Measurements from ENCODE around the gene C1orf210. TPM values are rescaled to one million over a fixed set of nuclear protein-coding genes. Genes with fewer than 3 reads are reported as not detected.

C1orf210 gene
- total RNA-seq, 1 experiment from 2014 or later: 5.9 TPM

DNA sequence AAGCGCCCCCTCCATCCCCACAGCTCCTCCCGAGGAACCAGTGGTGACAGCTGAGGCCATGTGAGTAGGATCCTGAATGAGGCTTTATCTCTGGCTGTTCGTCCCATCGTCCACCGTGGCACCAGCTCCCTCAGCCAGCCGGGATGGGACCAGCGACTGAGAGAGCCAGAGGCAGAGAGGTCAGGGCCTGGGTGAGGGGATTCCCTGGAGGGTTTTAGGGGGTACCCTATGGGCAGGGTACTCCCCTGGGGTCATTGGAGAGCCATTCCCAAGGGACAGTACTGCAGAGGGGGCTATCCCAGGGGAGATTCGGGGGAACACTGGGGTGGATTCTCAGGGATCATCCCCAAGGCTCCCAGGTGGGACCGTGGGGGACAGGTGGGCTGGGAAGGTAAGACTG, 13.2 kb downstream of the C1orf210 start:
- H3K27me3 Mint-ChIP-seq (ENCODE audit: low read depth): peaks cover 3% of the 10 kb centered on the region
- H3K56ac ChIP-seq (ENCODE audit: insufficient read length, low read depth, low read length): no peak overlapping the region
- no peaks in the 10 kb centered on the region for H3K79me1 ChIP-seq (ENCODE audit: insufficient read depth, low read depth, low read length, poor library complexity, severe bottlenecking)
- no peak overlapping the region for H3T11ph ChIP-seq (ENCODE audit: low read length)
- H3K4me1 ChIP-seq (ENCODE audit: insufficient read depth, low read length): peaks cover 5% of the 10 kb centered on the region; the same call in 1 of the 2 replicates
- H2BK12ac ChIP-seq (ENCODE audit: insufficient read length, low read depth, low read length): no peak overlapping the region
- H4K91ac ChIP-seq (ENCODE audit: insufficient read length, low read depth, low read length): no peak overlapping the region
- no peak overlapping the region for H2BK20ac ChIP-seq (ENCODE audit: low read depth, low read length, poor library complexity, severe bottlenecking)
- no peaks in the 10 kb centered on the region for H3K9me3 ChIP-seq (ENCODE audit: control insufficient read depth, low read depth, low read length)
- H2AFZ ChIP-seq (ENCODE audit: low read length): no peak overlapping the region
- no peaks in the 10 kb centered on the region for H3K79me2 ChIP-seq (ENCODE audit: insufficient read depth, low read length)
- no peak overlapping the region for H2AK5ac ChIP-seq (ENCODE audit: insufficient read length, low read length)
- no peaks in the 10 kb centered on the region for H3K9me3 Mint-ChIP-seq
- H3K27ac Mint-ChIP-seq: no peak overlapping the region
- DNase-seq: no peak
- no peak overlapping the region for H3K27ac ChIP-seq (ENCODE audit: insufficient read length, low read depth, low read length)
- no peak overlapping the region for H3K23ac ChIP-seq (ENCODE audit: insufficient read length, low read depth, low read length)
- H3K4me3 Mint-ChIP-seq: peak overlapping the region in 1 of 2 experiments; percentile 17; a peak in 2 of 5 replicates
- no peak overlapping the region for H3K9ac ChIP-seq (ENCODE audit: extremely low read depth, insufficient read length, low read length)
- H3K18ac ChIP-seq (ENCODE audit: insufficient read length, low read depth, low read length): no peak overlapping the region
- H3K14ac ChIP-seq (ENCODE audit: insufficient read depth, low read length): no peak overlapping the region
- no peak overlapping the region for H2BK5ac ChIP-seq (ENCODE audit: insufficient read length, low read length)
- H3K4me2 ChIP-seq (ENCODE audit: insufficient read depth, insufficient read length, low read length): no peak overlapping the region
- TF ChIP-seq, protein P1, sequence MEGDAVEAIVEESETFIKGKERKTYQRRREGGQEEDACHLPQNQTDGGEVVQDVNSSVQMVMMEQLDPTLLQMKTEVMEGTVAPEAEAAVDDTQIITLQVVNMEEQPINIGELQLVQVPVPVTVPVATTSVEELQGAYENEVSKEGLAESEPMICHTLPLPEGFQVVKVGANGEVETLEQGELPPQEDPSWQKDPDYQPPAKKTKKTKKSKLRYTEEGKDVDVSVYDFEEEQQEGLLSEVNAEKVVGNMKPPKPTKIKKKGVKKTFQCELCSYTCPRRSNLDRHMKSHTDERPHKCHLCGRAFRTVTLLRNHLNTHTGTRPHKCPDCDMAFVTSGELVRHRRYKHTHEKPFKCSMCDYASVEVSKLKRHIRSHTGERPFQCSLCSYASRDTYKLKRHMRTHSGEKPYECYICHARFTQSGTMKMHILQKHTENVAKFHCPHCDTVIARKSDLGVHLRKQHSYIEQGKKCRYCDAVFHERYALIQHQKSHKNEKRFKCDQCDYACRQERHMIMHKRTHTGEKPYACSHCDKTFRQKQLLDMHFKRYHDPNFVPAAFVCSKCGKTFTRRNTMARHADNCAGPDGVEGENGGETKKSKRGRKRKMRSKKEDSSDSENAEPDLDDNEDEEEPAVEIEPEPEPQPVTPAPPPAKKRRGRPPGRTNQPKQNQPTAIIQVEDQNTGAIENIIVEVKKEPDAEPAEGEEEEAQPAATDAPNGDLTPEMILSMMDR (conservative IDR thresholded peaks at IDR 0.05): no peak
- no peak overlapping the region for H4K5ac ChIP-seq (ENCODE audit: insufficient read length, low read depth, low read length)
- peaks cover 22 to 26% of the 10 kb centered on the region in 2 experiments for H3K4me1 Mint-ChIP-seq
- peaks cover 6% of the 10 kb centered on the region for H3K23me2 ChIP-seq (ENCODE audit: insufficient read length, low read depth, low read length, poor library complexity, severe bottlenecking)
- H3K27me3 ChIP-seq (ENCODE audit: insufficient read depth, low read length): no peaks in the 10 kb centered on the region
- H2BK120ac ChIP-seq (ENCODE audit: low read depth, low read length, poor library complexity, severe bottlenecking): no peak overlapping the region
- WGBS (ENCODE audit: extremely low coverage, insufficient read length, low lambda C conversion rate): no CpG with 5 or more reads among the region's 9 CpGs
- H3K36me3 Mint-ChIP-seq (ENCODE audit: insufficient read depth in 1 of 3, low read depth in 3 of 3): peaks cover 4 to 25% (median 14%) of the 10 kb centered on the region in 3 experiments; a peak in 6 of 7 replicates
- H4K20me1 ChIP-seq (ENCODE audit: control insufficient read depth, insufficient read depth, insufficient read length): peaks cover 3% of the 10 kb centered on the region
- no peak overlapping the region for H2BK15ac ChIP-seq (ENCODE audit: low read depth, low read length)
- H4K8ac ChIP-seq (replicated peaks; ENCODE audit: insufficient read length, low read depth, low read length): no peak overlapping the region
- no peak overlapping the region for H3K4ac ChIP-seq (ENCODE audit: low read depth, low read length)

Data from H9 (cell line).